Measurements from ENCODE around the gene BEST4. TPM values are rescaled to one million over a fixed set of nuclear protein-coding genes. Genes with fewer than 3 reads are reported as not detected.
A peak's percentile ranks its signal among the peaks of the same experiment; 100 is the strongest.
"Not testable (repeated sequence)": the region's sequence is repeated elsewhere in the genome, so short reads cannot be mapped to it uniquely, and the experiment has no call there.

Gene BEST4
- total RNA-seq, 2 donors from 2014 or later = 26.0 to 58.9 TPM

GRCh38 chr1:44799770-44800584 lies 12.0 kb upstream of the BEST4 start, which contains the start of gene PLK3:
TSS of gene PLK3 (plus strand) at chr1:44800377. CDS start at chr1:44800464, 87 bp downstream.
- peak; percentile 90 for TF ChIP-seq CTCF (IDR thresholded peaks at IDR 0.05)
- peak; percentile 99 for DNase-seq
- peak within 1 kb of the TSS; percentile 82 to 99 for H3K9ac ChIP-seq (ENCODE audit: low read depth in 2 of 2, low read length in 2 of 2)
- H3K36me3 ChIP-seq = peaks cover 5% of the 10 kb centered on the region
- peak within 1 kb of the TSS; percentile 92 for H3K27ac ChIP-seq
- peak within 1 kb of the TSS; percentile 79 for H3K4me3 ChIP-seq
- H3K9me3 ChIP-seq = no peaks in the 10 kb centered on the region
- peaks cover 6% of the 10 kb centered on the region for H3K4me1 ChIP-seq
- intact Hi-C loops (cut with DNase I) = no loop called here
- H3K27me3 ChIP-seq = no peaks in the 10 kb centered on the region

- peaks cover 6% of the 10 kb centered on the region for H3K4me1 ChIP-seq
- intact Hi-C loops (cut with DNase I) = no loop called here
- H3K27ac ChIP-seq = no peak overlapping the region
- no peak for TF ChIP-seq CTCF (IDR thresholded peaks at IDR 0.05)
- no peaks in the 10 kb centered on the region for H3K9me3 ChIP-seq
- no peak for DNase-seq
- H3K4me3 ChIP-seq = no peak overlapping the region
- H3K36me3 ChIP-seq = no peaks in the 10 kb centered on the region
- no peak overlapping the region for H3K9ac ChIP-seq (ENCODE audit: low read depth in 2 of 2, low read length in 2 of 2)
- H3K27me3 ChIP-seq = no peaks in the 10 kb centered on the region
These were observed 10.8 kb upstream of the BEST4 start for GRCh38 chr1:44798481-44799365.

GRCh38 chr1:44797886-44798285 lies 9.9 kb upstream of the BEST4 start:
- H3K27ac ChIP-seq; H3K36me3 ChIP-seq; H3K4me3 ChIP-seq; H3K9ac ChIP-seq (ENCODE audit: low read depth in 2 of 2, low read length in 2 of 2); intact Hi-C loops (cut with DNase I); H3K4me1 ChIP-seq; H3K9me3 ChIP-seq; H3K27me3 ChIP-seq; DNase-seq: not testable (repeated sequence)

- intact Hi-C loops (cut with DNase I) = loop anchor here (5.0 kb wide), 1 partner anchor 39 kb away; no protein-coding TSS in a partner anchor
- H3K27me3 ChIP-seq = no peaks in the 10 kb centered on the region
- no peaks in the 10 kb centered on the region for H3K4me1 ChIP-seq
- H3K9ac ChIP-seq (ENCODE audit: low read depth in 2 of 2, low read length in 2 of 2) = no peak overlapping the region
- no peak for TF ChIP-seq CTCF (IDR thresholded peaks at IDR 0.05)
- no peaks in the 10 kb centered on the region for H3K9me3 ChIP-seq
- no peak overlapping the region for H3K4me3 ChIP-seq
- no peaks in the 10 kb centered on the region for H3K36me3 ChIP-seq
- no peak for DNase-seq
- no peak overlapping the region for H3K27ac ChIP-seq
These were observed 4.9 kb upstream of the BEST4 start for GRCh38 chr1:44792736-44793502.

GRCh38 chr1:44790968-44791801 lies 3.2 kb upstream of the BEST4 start:
- Histone ChIP-seq H3K9me3 (no peaks in the 10 kb centered on the region), H3K9ac (ENCODE audit: low read depth in 2 of 2, low read length in 2 of 2) (no peak overlapping the region), H3K36me3 (no peaks in the 10 kb centered on the region), H3K4me1 (no peaks in the 10 kb centered on the region), H3K27me3 (no peaks in the 10 kb centered on the region), H3K27ac (no peak overlapping the region), H3K4me3 (no peak overlapping the region)
- intact Hi-C loops (cut with DNase I) = loop anchor here (5.0 kb wide), 1 partner anchor 41 kb away; no protein-coding TSS in a partner anchor
- peak; percentile 60 for DNase-seq
- TF ChIP-seq CTCF (IDR thresholded peaks at IDR 0.05) = no peak
